Activated CD4-positive, alpha-beta T cell treated with anti-CD3 and anti-CD28 coated beads, Interleukin-2, amount 10 ng/mL, durations not matched to agents 24 days and 14 days (primary cell): ENCODE results near the gene GPAM. TPM values are rescaled to one million over a fixed set of nuclear protein-coding genes. Genes with fewer than 3 reads are reported as not detected.
"Not testable (repeated sequence)": the region's sequence is repeated elsewhere in the genome, so short reads cannot be mapped to it uniquely, and the experiment has no call there.

Experiments
- DNase-seq: peaks from one replicate; pipeline ENCODE4 v3.0.0; 2022
- H3K27ac Mint-ChIP-seq: one replicate; pipeline ENCODE4 v1.8.0; 2022; ENCODE audit warnings: mild to moderate bottlenecking, mixed read lengths
- H3K27me3 Mint-ChIP-seq: one replicate; pipeline ENCODE4 v1.8.0; 2022; ENCODE audit warnings: mixed read lengths
- H3K36me3 Mint-ChIP-seq: one replicate; pipeline ENCODE4 v1.8.0; 2022; ENCODE audit warnings: low read depth, mild to moderate bottlenecking, mixed read lengths
- H3K4me1 Mint-ChIP-seq: one replicate; pipeline ENCODE4 v1.8.0; 2021; ENCODE audit warnings: mixed read lengths
- H3K4me3 Mint-ChIP-seq: one replicate; pipeline ENCODE4 v1.8.0; 2022; ENCODE audit warnings: mild to moderate bottlenecking, moderate library complexity, mixed read lengths
- H3K9me3 Mint-ChIP-seq: one replicate; pipeline ENCODE4 v1.8.0; 2021; ENCODE audit warnings: mixed read lengths
- intact Hi-C: fragments of 100-400 bp; cut with micrococcal nuclease; formaldehyde crosslinking; loops from one replicate; pipeline ENCODE4 v1.15.1; 2023
- total RNA-seq: library from RNA; stranded (reverse); gene quantifications from 2 replicates; pipeline ENCODE4 v1.2.3, GENCODE V29; 2022

The GPAM gene
- total RNA-seq, 1 donor from 2014 or later, result 8.6 TPM

GRCh38 chr10:112126172-112126571 lies 57.4 kb downstream of the GPAM start:
- DNase-seq, result no peak
- Mint-ChIP-seq H3K4me3 (no peak overlapping the region), H3K36me3 (no peaks in the 10 kb centered on the region), H3K4me1 (no peaks in the 10 kb centered on the region), H3K27ac (no peak overlapping the region), H3K9me3 (no peaks in the 10 kb centered on the region), H3K27me3 (no peaks in the 10 kb centered on the region)
- intact Hi-C loops, result no loop called here

GRCh38 chr10:112124866-112125265 lies 58.7 kb downstream of the GPAM start:
- intact Hi-C loops, result no loop called here
- H3K4me1 Mint-ChIP-seq, result no peaks in the 10 kb centered on the region

GRCh38 chr10:112122827-112123226 lies 60.7 kb downstream of the GPAM start:
- Mint-ChIP-seq H3K4me1 (no peaks in the 10 kb centered on the region), H3K9me3 (no peaks in the 10 kb centered on the region), H3K4me3 (no peak overlapping the region), H3K27ac (no peak overlapping the region), H3K36me3 (no peaks in the 10 kb centered on the region), H3K27me3 (no peaks in the 10 kb centered on the region)
- intact Hi-C loops, result no loop called here
- DNase-seq, result no peak

More at GRCh38 chr10:112124866-112125265, 58.7 kb downstream of the GPAM start:
- Mint-ChIP-seq H3K27ac (no peak overlapping the region), H3K27me3 (no peaks in the 10 kb centered on the region), H3K4me3 (no peak overlapping the region), H3K36me3 (no peaks in the 10 kb centered on the region), H3K9me3 (no peaks in the 10 kb centered on the region)
- no peak for DNase-seq

GRCh38 chr10:112120491-112120890 lies 63.1 kb downstream of the GPAM start:
- Mint-ChIP-seq H3K4me1 (no peaks in the 10 kb centered on the region), H3K4me3 (no peak overlapping the region), H3K9me3 (no peaks in the 10 kb centered on the region), H3K36me3 (no peaks in the 10 kb centered on the region), H3K27me3 (no peaks in the 10 kb centered on the region), H3K27ac (no peak overlapping the region)
- DNase-seq, result no peak
- intact Hi-C loops, result no loop called here

- no peaks in the 10 kb centered on the region for H3K9me3 Mint-ChIP-seq
- H3K27me3 Mint-ChIP-seq, result no peaks in the 10 kb centered on the region
- no peaks in the 10 kb centered on the region for H3K4me1 Mint-ChIP-seq
- intact Hi-C loops, result loop anchor here (1.0 kb wide), 1 partner anchor 199 kb away; no protein-coding TSS in a partner anchor
- no peaks in the 10 kb centered on the region for H3K36me3 Mint-ChIP-seq
- no peak overlapping the region for H3K27ac Mint-ChIP-seq
- H3K4me3 Mint-ChIP-seq, result no peak overlapping the region
- peak; percentile 81 for DNase-seq
Measured at GRCh38 chr10:112115781-112116385, 67.7 kb downstream of the GPAM start.

GRCh38 chr10:112109779-112110178 lies 73.8 kb downstream of the GPAM start:
- H3K27ac Mint-ChIP-seq, H3K36me3 Mint-ChIP-seq, H3K4me3 Mint-ChIP-seq, DNase-seq, H3K9me3 Mint-ChIP-seq, H3K4me1 Mint-ChIP-seq, intact Hi-C loops, H3K27me3 Mint-ChIP-seq: not testable (repeated sequence)

Other genes with a start within 250 kb of the GPAM start
- not detected in 2 replicates for gene TECTB, start 99.6 kb upstream of the GPAM start, total RNA-seq
- 42.8 and 48.6 TPM in 2 replicates for gene ACSL5, start 190.4 kb upstream of the GPAM start, total RNA-seq